ENCODE results near the gene SLC25A25.
A peak's percentile ranks its signal among the peaks of the same experiment; 100 is the strongest.

SLC25A25 gene

GRCh38 chr9:128094166-128094949, 26.3 kb downstream of the SLC25A25 start:
- FAIRE-seq (no peak), DNase-seq (ENCODE audit: insufficient read length, low spot score) (peak; percentile 83)
- TF ChIP-seq CTCF (IDR thresholded peaks at IDR 0.05; ENCODE audit: insufficient read depth, missing control alignments), result no peak

GRCh38 chr9:128094950-128095544, 27.0 kb downstream of the SLC25A25 start:
- no peak for TF ChIP-seq CTCF (IDR thresholded peaks at IDR 0.05; ENCODE audit: insufficient read depth, missing control alignments)
- DNase-seq (ENCODE audit: insufficient read length, low spot score), result no peak
- FAIRE-seq, result no peak

- FAIRE-seq (no peak), DNase-seq (ENCODE audit: insufficient read length, low spot score) (peak; percentile 66)
- no peak for TF ChIP-seq CTCF (IDR thresholded peaks at IDR 0.05; ENCODE audit: insufficient read depth, missing control alignments)
Measured at GRCh38 chr9:128096616-128097536, 28.8 kb downstream of the SLC25A25 start.

GRCh38 chr9:128097543-128098296, 29.7 kb downstream of the SLC25A25 start:
- TF ChIP-seq CTCF (IDR thresholded peaks at IDR 0.05; ENCODE audit: insufficient read depth, missing control alignments), result no peak
- peak; percentile 5 for DNase-seq (ENCODE audit: insufficient read length, low spot score)
- no peak for FAIRE-seq

- TF ChIP-seq CTCF (IDR thresholded peaks at IDR 0.05; ENCODE audit: insufficient read depth, missing control alignments), result no peak
- FAIRE-seq (no peak), DNase-seq (ENCODE audit: insufficient read length, low spot score) (no peak)
Measured at GRCh38 chr9:128098297-128099230, 30.5 kb downstream of the SLC25A25 start.
